K562 (cell line): ENCODE results near the gene SPAG16.

Experiments
- HDAC2 ChIP-seq: fragments of 450-650 bp; IDR thresholded peaks from 2 replicates; pipeline ENCODE4 v1.6.1; 2016; ENCODE audit warnings: mild to moderate bottlenecking
- MAZ ChIP-seq, 2 experiments: fragments of 450-650 bp in 1 of 2; sonication (generic) in 1 of 2; formaldehyde crosslinking; IDR thresholded peaks in 1 of 2; conservative IDR thresholded peaks in 1 of 2; 2 replicates each; pipeline versions ENCODE4 v1.4.0 to v1.5.0; 2020; ENCODE audit warnings: mild to moderate bottlenecking in 1 of 2, missing genetic modification reagents in 1 of 2
- RAD21 ChIP-seq, 2 experiments: fragments of 250-450 bp in 1 of 2; fragments of 450-650 bp in 1 of 2; sonication (Bioruptor Pico) in 1 of 2; formaldehyde crosslinking in 1 of 2; IDR thresholded peaks in 1 of 2; conservative IDR thresholded peaks in 1 of 2; 2 replicates each; pipeline versions ENCODE4 v1.4.0 to v1.8.0; 2020 to 2022; ENCODE audit warnings: mild to moderate bottlenecking in 2 of 2, moderate library complexity in 1 of 2
- THAP7 ChIP-seq: fragments of 250-450 bp; sonication (Bioruptor Pico); IDR thresholded peaks from 2 replicates; pipeline ENCODE4 v1.5.0; 2021
- ZNF354B ChIP-seq: fragments of 250-450 bp; sonication (Bioruptor Pico); IDR thresholded peaks from 2 replicates; pipeline ENCODE4 v1.4.0; 2020

- no peak for TF ChIP-seq HDAC2
- TF ChIP-seq ZNF354B: no peak
- TF ChIP-seq RAD21 (CRISPR knock-in tag; conservative IDR thresholded peaks at IDR 0.05 in 1 of 2, IDR thresholded peaks at IDR 0.05 in 1 of 2): no peak
- TF ChIP-seq MAZ (CRISPR knock-in tag; conservative IDR thresholded peaks at IDR 0.05 in 1 of 2, IDR thresholded peaks at IDR 0.05 in 1 of 2): no peak
- TF ChIP-seq THAP7: no peak
Measured at GRCh38 chr2:214277880-214278279, 993.6 kb downstream of the SPAG16 start.
